ENCODE results near the gene ZNF141.
"Not testable (repeated sequence)": the region's sequence is repeated elsewhere in the genome, so short reads cannot be mapped to it uniquely, and the experiment has no call there.

Gene ZNF141

DNA sequence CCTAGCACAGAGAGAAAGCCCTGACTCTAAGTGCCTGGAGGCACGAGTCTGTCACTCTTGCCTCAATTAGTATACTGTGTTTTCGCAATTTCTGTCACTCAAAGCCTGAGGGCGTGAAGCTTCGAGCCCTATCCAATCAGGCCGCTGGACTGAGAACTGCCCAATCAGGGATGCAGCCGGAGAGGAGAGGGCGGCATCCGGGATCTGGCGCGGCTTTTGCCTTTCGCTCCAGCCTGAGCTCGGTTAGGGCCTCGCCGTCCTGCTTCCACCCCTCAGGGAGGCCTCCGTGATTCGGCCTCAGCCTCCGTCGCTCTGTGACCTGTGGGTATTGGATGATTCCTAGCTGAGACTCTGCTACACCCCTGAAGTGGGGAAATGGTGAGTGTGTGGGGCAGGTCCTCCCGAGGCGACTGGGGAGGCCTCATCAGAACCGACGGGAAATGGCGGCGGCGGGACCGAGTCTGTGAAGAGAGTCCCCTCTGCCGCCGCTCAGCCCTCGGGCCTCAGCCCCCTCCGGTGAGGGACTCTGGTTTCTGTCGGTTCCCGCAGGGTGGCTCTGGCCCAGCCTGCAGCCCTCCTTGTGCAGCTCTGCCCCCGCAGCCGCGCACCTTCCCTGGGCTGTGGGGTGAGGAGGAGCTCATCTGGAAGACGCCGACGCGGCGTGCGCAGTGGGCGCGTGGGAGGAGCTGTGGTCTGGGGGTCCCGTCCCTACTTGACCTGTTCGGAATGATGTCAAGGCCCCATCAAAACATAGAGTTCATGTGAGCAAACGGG is 48.5 kb downstream of the ZNF141 start:
- no peak for DNase-seq (ENCODE audit: low read depth in 2 of 2)

DNA sequence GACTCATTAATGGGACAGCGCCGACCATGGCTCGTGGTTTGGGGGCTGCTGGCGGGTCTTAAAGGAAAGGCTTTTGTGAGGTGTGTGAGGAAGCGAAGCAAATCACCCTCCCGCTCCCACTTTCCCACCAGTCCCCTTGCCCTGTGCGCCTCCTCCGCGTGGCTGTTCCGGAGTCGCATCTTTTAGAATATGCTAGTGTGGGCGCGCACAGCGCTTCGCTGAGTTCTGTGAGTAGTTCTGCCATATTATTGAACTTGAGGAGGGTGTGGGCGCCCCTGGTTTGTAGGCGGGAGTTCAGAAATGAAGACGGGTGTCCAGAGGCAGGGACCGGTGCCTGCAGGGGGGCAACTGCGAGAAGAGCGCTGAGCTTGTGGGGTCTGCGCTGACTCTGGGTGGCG is 49.1 kb downstream of the ZNF141 start:
- no peak for DNase-seq (ENCODE audit: low read depth in 2 of 2)

- no peak for DNase-seq (ENCODE audit: low read depth in 2 of 2)
Observed at GRCh38 chr4:404006-404405, 66.4 kb downstream of the ZNF141 start.

DNA sequence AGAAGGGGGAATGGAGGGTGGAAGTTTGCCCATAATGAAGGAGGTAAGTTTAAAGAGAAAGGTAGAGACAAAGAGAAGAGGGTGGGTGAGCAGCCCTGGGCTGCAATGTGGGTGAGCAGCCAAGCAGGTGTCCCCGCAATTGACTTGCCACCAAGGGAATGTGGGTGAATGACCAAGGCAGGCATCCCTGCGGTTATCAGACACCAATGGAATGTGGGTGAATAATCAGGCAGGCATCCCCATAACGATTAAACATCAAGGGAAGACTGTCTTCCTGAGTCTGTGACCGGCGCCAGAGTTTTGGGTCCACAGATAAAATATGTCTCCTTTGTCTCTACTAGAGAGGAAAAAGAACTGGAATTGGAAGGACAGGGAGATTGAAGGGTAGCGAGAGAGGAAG is 70.7 kb downstream of the ZNF141 start:
- DNase-seq (ENCODE audit: low read depth in 2 of 2), result not testable (repeated sequence)

GRCh38 chr4:422587-422986 is 85.0 kb downstream of the ZNF141 start:
- no peak for DNase-seq (ENCODE audit: low read depth in 2 of 2)

Data from stimulated activated CD8-positive, alpha-beta memory T cell treated with anti-CD3 and anti-CD28 coated beads, Interleukin-15, amount 100 ng/mL, for 4 hours (primary cell).